HG02885 (cell line): ENCODE results near the gene WNT9A.

Experiments used
- ATAC-seq: cut with Tn5 transposase; IDR thresholded peaks from one replicate; pipeline ENCODE4 v1.9.1; 2021; ENCODE audit warnings: mild to moderate bottlenecking; ENCODE audit not compliant: unreplicated experiment, poor library complexity

WNT9A gene

DNA sequence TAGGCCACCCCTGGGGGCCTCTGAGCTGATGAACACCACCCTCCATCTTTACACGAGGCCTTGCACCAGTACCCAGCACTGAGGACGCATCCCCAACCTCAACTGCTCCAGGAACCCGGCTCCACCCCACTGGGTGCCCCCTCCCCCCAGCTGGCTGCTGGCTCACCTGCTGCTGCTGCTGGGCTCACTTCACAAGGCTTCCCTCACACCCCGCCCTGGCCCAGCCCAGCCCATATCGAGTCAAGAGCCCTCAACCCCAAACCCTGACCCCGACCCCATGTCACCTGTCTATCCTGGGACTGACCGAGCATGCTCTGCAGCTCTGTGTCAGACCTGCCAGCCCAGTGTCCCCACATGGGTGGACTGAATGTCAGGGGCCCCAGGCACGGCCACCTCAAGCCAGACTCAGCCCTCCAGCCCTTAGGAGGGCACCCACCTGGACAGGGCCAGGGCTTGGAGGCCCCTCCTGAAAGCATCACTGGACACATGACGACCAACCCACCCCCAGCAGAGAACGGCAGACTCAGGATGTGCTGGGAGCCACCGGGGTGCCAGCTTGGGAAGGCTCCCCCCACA, 21.4 kb downstream of the WNT9A start:
- no peak for ATAC-seq

DNA sequence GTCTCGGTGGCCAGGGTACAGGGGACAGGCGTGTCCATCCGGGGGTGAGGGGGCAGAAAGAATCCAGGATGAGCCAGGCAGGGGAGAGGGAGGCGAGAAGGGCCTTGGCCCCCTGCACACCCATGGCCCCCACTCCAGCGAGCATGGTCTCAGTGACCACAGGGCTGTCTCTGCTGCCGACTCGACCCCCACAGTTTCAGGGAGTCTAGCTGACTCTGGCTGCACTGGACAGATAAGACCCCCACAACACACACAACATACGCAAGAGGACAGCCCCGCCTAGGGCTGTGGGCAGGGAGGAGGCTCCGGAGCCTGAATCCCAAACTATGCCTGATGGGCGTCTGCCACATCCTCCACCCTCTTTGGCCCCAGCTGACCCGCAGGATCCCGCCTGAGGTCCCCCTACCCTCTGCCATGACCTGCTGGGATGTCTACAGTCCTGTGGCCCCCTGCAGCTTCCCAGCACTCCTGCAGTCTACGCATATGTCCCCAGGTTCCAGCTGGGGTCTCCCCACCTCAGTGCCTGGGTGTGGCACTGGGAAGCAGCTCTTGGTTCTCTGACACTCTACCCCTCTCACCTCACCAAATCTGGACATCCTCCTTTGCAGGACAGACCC, 22.0 kb downstream of the WNT9A start:
- no peak for ATAC-seq

DNA sequence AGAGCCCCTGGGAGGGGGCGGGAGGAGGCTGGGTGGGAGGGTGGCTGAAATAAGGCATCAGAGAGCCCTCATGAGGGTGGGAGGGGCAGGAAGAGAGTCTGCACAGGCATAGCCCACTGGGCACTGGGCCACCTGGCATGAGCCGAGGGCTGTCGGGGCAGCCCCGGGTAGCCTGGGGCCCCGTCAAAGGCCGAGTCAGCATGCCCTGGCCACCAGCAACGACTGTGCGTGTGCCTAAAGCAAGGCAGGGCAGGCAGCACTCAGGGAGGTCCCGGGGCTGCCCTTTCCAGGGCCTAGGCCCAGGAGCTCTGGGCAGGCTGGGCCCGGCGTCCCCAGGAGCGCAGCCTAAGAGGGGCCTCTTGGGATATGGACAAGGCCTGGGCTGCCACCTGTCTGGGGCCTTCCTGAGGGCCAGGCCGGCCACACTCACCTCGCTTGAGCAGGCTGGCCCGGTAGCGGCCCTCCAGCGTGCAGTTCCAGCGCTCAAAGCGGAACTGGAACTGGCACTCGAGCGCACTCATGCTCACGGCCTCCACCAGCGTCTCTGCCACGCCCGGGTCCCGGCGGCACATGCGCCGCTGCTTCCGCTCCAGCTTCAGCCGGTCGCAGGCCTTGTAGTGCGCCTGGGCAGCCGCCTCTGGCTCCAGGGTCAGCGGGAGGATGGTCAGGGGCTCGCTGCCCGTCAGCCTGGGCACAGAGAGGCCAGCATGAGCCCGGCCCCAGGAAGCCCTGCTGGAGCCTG, 22.7 kb downstream of the WNT9A start:
- ATAC-seq = no peak

DNA sequence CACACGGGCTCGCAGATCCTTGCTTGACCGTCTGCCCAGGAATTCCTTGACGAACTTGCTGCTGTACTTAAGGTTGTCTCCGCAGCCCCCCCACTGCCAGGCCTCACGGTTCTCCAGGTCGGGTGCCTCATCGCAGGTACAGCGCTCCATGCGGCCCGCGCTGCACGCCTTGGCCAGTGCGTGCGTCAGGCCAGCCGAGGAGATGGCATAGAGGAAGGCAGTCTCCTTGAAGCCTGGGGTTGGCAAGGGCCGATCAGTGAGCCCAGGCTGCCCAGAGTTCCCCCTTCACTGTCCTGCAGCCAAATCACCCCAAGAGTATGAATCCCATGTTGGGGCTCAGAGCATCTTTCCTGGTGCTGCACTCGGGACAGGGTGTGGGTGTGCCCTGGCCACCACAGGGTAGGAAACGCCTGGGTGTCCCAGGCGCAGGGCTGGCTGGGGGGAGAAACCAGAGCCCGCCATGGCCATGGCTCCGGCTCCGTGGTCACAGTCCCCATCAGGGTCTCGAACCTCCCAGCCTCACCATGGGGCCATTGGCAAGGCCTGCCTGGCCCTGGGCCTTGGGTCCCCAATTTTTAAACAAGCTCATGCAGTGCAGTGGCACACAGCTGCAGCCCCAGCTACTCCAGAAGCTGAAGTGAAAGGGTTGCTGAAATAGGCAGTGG, 23.4 kb downstream of the WNT9A start:
- no peak for ATAC-seq

DNA sequence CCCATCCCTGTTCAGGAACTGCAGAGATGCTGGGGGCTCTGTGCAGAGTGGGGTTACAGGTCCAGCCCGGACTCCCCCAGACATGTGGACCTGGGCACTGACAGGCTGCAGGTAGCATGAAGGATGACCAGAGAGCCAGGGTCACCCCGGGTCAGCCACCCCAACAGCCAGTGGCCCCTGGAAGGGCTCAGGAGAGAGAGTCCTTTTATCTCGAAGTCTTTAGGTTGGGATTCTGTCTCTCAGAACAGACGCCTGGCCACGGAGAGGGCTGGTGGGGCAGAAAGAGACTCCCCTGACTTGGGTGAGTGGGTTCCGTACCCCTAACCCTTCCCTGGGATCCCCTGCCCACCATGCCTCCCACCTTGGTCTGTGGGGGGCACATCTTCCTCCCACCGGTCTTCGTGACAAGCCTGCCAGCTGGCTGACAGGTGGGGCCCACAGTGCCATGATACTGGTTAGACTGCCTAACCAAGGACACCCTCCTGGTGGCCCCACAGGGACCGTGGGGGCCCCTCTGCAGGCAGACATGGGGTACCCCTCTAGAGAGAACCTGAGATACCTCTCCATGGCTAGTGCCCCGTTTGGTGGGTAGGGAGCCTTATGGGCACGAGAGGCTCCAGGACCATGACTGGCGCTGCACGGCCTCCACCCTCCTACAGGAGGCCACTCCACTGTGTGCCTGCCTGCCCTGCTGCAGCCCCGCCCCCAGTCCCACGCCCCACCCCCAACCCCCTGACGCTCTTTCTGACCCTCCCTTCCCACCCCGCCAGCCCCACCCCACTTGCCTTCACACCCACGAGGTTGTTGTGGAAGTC, 24.2 kb downstream of the WNT9A start:
- no peak for ATAC-seq

DNA sequence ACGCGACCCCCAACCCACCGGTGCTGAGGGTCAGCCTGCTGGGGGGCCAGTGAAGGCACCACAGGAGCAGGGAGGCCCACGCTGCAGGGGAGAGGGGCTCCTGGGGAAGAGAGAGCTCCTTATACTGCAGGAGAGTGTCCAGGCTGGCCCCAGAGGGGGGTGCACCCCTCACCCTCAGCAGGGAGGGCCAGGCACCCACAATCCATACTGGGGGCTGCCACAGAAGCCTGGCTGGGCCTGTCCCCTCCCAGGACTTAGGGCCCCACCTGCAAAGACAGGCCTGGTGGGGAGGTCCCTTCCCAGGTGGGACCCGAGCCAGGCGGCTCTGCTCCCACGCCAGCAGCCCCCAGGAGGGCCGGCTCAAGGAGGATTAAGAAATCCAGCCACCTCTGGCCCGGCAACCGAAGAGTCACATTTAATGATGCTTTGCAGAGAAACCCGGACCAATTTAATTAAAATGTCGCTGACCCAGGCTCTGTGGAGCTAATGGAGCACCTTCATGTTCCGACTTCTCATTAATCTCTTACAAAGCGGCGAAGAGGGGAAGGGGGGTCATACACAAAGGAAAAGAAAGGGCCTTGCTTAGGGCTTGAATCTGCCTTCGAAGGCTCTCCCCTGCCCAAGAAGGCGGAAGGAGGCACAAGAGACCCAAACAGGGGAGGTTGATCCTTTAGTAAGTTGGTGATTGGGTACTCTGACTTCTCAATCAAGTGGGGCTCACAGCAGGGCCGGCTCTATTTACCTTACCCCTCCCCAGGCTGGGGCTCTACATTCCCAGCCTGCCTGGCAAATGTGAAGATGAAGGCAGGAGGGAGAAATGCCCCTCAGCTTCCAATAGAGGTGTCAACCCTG, 25.0 kb downstream of the WNT9A start:
- no peak for ATAC-seq

DNA sequence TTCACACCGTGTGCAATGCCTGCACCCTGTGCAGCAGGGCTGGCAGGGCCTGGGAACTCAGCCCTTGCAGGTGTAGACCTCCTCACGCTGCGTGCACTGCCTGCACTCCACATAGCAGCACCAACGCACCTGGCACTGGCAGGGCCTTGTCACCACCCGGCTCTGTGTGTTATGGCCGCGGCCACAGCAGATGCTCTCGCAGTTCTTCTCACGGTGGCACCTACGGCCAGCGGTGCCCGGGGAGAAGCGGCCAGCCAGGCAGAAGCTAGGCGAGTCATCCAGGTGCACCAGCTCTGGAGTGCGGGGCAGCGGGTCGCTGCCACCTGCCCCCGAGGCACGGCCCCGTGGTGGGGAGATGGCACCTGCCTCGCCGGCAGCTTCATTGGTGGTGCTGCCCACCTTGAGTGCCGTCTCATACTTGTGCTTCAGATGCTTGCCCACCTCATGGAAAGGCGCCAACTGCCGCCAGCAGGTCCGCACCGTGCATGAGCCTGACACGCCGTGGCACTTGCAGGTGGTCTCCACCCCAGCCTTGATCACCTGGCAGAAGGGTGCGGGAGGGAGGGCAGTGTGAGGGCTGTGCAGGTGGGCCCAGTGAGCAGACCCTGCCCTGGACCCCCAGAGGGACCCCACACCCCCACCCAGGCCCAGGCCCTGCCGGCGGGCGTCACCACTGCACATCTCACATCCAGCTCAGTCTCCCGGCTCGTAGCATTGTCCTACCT, 26.1 kb downstream of the WNT9A start:
- ATAC-seq = no peak

DNA sequence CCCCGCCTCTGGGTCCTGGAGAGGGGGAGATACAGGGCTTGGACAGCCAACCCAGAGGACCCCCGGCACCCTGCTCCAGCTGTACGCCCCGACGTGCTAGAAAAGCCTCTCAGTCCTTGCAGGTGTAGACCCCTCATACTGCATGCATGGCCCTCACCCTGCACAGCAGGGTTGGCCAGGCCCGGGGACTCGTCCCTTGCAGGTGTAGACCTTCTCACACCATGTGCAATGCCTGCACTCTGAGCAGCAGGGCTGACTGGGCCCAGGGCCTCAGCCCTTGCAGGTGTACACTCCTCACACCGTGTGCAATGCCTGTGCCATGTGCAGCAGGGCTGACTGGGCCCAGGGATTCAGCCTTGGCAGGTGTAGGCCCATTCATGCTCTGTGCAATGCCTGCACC, 26.8 kb downstream of the WNT9A start:
- ATAC-seq = no peak

DNA sequence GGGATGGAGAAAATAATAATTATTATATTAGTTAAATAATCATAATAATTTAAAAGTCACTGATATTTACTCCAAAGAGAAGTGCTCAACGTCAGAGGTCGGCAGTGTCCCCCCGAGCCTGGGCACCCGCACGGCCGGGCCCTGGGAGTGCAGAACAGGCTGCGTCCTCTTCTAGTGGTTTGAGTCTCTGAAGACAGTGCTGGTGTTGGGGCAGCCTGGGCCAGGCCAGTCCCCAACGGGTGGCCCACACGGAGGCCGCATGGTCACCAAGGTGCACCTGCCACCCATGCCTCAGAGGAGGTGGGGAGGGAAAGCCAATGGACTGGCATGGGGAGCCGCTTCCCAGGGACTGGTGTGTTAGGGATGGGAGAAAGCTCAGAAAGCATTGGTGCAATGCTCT, 27.3 kb downstream of the WNT9A start:
- ATAC-seq = no peak

DNA sequence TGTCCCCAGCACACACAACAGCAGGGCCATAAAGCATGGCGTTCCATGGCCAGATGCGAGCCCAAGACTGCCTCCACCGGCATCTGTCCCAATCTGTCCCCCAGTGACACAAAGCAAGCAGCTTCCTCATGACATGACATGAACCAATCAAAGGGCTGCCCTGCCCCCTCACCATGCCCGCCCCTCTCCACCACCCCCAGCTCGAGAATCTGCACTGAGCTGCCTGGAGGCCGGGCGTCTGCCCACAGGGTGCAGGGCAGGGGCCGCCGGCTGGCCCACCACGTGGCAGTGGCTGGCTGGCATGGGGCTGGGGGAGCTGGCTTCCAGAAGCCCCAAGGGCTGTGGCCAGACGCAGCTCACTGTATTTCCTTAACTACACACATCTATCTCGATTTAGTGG, 27.8 kb downstream of the WNT9A start:
- no peak for ATAC-seq

DNA sequence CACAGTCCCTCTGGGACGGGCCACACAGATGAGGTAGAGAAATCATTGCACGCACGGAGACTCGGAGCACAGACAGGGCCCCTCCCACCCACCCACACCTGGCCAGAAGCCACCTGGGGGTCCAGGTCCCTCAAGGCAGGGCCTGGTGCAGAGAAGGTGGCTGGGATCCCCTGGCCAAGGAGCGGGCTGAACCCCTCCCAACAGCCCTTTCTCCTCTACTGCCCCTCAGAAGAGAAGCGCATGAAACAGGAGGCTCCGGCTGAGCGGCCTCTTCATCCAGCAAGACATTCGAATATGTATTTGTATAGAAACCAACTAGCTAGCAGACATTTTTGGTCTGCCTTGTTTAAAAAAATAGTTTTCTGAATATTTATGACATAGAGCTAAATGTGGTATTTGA, 29.0 kb downstream of the WNT9A start:
- ATAC-seq = no peak

DNA sequence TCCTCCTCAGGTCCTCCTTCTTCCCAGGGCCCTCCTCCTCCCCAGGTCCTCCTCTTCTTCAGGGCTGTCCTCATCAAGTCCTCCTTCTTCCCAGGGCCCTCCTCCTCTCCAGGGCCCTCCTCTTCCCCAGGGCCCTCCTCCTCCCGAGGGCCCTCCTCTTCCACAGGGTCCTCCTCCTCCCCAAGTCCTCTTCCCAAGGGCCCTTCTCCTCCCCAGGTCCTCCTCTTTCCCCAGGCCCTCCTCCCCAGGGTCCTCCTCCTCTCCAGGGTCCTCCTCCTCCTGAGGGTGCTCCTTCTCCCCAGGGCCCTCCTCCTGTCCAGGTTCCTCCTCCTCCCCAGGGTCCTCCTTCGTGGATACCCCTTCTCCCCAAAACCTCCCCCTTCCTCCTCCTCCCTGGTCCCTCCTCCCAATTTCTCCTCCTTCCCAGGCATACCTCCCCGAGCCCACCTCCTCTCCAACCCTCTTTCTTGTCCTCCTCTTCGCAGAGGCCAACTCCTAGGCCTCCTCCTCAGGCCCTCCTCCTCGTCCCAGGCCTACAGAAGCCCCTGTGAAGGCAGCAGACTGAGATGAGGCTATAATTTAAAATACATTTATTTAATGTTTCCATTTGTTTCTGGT, 29.5 kb downstream of the WNT9A start:
- ATAC-seq = no peak

DNA sequence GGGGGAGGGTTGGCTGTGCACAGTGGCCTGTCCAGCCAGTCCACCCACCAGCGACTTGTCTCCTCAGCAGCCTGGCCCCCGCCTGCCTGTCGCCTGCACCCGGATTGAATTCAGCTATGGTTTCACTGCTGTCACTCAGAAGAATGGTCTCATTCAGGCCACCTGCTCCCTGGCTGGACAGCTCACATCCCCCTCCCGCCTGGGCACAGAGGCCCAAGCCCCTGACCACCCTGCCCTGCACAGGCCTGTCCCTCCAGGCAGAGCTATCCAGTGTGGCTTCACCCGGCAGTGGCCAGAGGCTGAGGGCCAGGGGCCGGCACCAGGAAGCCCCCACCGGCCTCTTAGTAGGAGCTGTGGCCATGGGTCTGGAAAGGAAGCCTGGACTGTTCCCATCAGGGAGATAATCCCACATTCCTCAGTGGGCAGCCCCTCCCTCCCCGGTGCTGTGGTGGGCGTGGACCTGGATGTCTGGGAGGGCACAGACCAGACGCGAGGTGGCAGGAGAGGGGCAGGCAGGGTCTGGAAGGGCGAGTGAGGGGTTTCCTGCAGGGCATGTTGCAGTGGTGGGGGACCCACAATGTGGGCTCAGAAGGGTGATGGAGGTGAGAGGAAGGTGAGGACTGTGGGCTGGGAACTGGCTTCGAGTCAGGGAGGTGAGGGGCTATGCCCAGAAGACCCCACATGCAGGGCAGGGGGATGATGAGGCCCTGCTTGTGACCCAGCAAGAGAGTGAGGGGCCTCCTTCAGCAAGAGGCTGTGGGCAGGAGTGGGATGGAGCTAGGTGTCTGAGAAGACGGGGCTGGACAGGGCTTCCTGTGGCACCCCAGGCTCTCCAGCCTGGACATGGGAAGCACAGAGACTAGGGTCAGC, 30.4 kb downstream of the WNT9A start:
- no peak for ATAC-seq

DNA sequence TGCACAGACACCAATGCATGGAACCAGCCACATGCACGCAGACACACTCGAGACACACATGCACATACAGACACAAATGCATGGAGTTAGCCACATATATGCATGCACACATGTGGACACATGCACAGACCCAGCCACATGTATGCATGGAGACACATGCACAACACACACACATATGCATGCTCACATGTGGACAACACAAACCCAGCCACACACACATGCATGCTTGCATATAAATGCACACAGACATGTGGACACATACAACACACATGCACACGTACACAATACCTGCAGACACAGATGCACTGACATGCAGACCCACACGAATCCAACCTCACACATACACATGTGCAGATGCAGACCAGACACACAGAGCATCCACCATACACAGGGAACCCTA, 31.1 kb downstream of the WNT9A start:
- ATAC-seq = no peak

DNA sequence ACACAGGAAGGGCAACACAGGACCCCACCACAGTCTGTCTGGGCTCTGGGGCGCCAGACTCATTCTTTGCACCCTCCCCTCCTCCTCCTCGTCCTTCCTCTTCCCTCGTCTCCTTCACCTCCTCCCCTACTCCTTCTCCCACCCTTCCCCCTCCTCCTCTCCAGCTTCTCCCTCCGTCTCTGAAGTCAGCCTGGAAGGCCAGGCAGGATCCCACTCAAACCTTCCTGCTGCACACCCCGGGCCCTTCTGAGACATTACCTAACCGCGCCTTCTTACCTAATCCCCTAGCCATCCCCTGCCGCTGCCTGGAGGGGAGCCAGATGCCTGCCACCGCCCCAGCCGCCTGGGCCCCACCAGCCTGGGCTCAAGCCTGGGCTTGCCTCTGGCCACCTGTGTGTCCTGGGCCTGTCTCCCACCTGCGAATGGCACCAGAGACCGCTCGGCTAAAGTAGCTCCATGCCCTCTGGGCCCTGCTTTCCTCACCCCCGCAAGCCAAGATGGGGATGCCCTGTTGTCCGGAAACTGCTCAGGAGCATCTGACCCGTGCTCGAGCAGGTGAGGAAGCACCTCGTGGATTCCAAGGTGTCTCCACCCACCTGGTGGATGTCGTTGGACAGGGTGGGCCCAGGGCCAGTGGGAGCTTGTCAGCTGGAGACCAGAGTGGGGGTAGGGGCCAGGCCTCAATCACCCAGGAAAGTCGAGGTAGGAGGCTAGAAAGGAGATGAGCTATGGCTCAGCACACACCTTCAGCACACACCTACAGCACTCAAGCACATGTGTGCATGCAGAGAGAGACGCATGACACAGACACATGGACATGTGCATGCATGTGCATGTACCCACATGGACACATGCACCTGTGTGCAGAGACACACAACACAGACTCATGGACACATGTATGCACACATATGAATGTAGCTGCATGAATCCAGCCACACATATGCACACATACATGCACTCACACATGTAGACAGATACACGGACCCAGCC, 31.9 kb downstream of the WNT9A start:
- no peak for ATAC-seq

DNA sequence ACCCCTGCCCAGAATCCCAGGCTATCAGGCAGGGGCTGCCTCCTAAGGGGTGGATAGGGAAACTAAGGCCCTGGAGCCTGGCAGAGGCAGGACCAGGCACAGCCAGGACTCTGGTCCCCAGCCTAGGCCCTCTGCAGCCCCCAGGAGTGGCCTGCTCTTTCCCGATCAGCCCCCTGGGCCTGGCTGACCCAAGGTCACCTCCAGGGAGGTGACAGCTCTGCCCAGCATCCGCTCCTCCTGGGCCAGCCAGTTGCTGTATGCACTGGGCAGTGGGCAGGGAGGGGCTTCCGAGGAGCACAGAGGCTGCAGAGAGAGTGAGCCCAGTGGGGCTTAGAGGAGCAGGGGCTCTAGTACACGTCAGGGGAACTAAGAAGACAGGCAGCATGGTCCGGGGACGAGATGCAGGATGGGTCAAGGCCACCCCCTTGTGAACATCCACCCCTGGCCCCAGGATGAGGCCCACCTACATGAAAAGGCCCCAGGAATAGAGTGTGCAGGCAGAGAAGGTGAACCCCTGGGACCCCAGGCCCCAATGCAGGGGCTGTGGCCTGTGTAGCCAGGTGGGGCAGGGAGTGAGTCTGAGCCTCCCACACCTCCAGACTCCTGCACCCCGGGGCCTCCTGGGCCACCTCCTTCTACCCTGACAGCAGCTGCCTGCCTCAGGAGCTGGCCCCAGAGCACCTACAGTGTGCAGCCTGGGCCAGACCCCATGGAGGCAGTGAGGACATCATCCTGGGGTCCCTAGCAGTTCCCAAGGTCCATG, 32.8 kb downstream of the WNT9A start:
- no peak for ATAC-seq
